K562 (cell line): ENCODE results near the gene ZNF628. TPM values are rescaled to one million over a fixed set of nuclear protein-coding genes. Genes with fewer than 3 reads are reported as not detected.

Source experiments
- ADNP ChIP-seq: fragments of 200-800 bp; sonication (Bioruptor generic); IDR thresholded peaks from 2 replicates; pipeline ENCODE4 v1.6.1; 2016; ENCODE audit warnings: missing genetic modification characterization, missing compliant biosample characterization
- ELF1 ChIP-seq: fragments of 200-800 bp; sonication (Bioruptor generic); IDR thresholded peaks from 2 replicates; pipeline ENCODE4 v1.6.1; 2016; ENCODE audit warnings: missing genetic modification characterization, missing compliant biosample characterization
- FOXP1 ChIP-seq: sonication (generic); formaldehyde crosslinking; IDR thresholded peaks from 2 replicates; pipeline ENCODE4 v1.8.0; 2022; ENCODE audit warnings: mild to moderate bottlenecking, missing genetic modification reagents
- GATAD2A ChIP-seq: fragments of 450-650 bp; IDR thresholded peaks from 2 replicates; pipeline ENCODE4 v1.6.1; 2017
- ILF3 ChIP-seq: fragments of 450-650 bp; IDR thresholded peaks from 2 replicates; pipeline ENCODE4 v1.6.1; 2018; ENCODE audit warnings: antibody characterized with exemption, mild to moderate bottlenecking, moderate library complexity, borderline replicate concordance
- KDM4B ChIP-seq, 2 experiments: fragments of 450-650 bp in 1 of 2; sonication (generic) in 1 of 2; IDR thresholded peaks; 2 replicates each; pipeline ENCODE4 v1.6.1; 2016 to 2017; ENCODE audit warnings: borderline replicate concordance in 2 of 2, antibody characterized with exemption in 1 of 2, low read depth in 1 of 2, mild to moderate bottlenecking in 1 of 2
- MYNN ChIP-seq, 2 experiments: sonication (generic); formaldehyde crosslinking in 1 of 2; IDR thresholded peaks; 2 replicates each; pipeline versions ENCODE4 v1.5.0 to v1.6.1; 2016 to 2020; ENCODE audit warnings: antibody characterized with exemption in 1 of 2, missing genetic modification reagents in 1 of 2
- NONO ChIP-seq, 2 experiments: fragments of 200-400 bp in 1 of 2; fragments of 450-650 bp in 1 of 2; formaldehyde crosslinking in 1 of 2; IDR thresholded peaks; 2 replicates each; pipeline ENCODE4 v1.6.1; 2017; ENCODE audit warnings: low read depth in 2 of 2, mild to moderate bottlenecking in 2 of 2, moderate library complexity in 2 of 2, low read length in 1 of 2
- RBFOX2 ChIP-seq: fragments of 200-400 bp; formaldehyde crosslinking; IDR thresholded peaks from 2 replicates; pipeline ENCODE4 v1.6.1; 2017; ENCODE audit warnings: low read depth, mild to moderate bottlenecking, low read length, moderate library complexity
- SIN3A ChIP-seq, 2 experiments: fragments of 150-350 bp in 1 of 2; IDR thresholded peaks; 2 replicates each; pipeline ENCODE4 v1.6.1; 2011 to 2016; ENCODE audit warnings: borderline replicate concordance in 2 of 2, low read depth in 2 of 2, low read length in 2 of 2, mild to moderate bottlenecking in 2 of 2, moderate library complexity in 2 of 2; ENCODE audit not compliant: control insufficient read depth in 1 of 2
- TRIM24 ChIP-seq, 2 experiments: fragments of 450-650 bp; IDR thresholded peaks; 2 replicates each; pipeline ENCODE4 v1.6.1; 2016
- ZNF764 ChIP-seq: fragments of 250-450 bp; sonication (Bioruptor Pico); IDR thresholded peaks from 2 replicates; pipeline ENCODE4 v1.4.0; 2020; ENCODE audit warnings: low read depth, mild to moderate bottlenecking, moderate library complexity
- polyA plus RNA-seq, 8 experiments: library from polyadenylated mRNA; depleted of rRNA in 4 of 8; stranded (reverse) in 5 of 8; unstranded in 3 of 8; fragments of >200 nt; fragmentation: Nextera tagmentation in 2 of 8; fragmentation: Illumina TruSeq in 1 of 8; extraction: Ambion mirVana in 2 of 8; extraction: Trizol in 1 of 8; gene quantifications; 2 replicates each; pipeline versions ENCODE4 v1.2.1 to v1.2.3, GENCODE V29; 2011 to 2014; ENCODE audit warnings: inconsistent platforms in 1 of 8, missing spikeins in 1 of 8
- total RNA-seq, 7 experiments: library from RNA; depleted of rRNA in 6 of 7; stranded (reverse); fragments of >200 nt in 6 of 7; fragmentation: Illumina TruSeq in 2 of 7; extraction: Trizol in 2 of 7; gene quantifications; 2 replicates each; pipeline versions ENCODE4 v1.2.1 to v1.2.3, GENCODE V29; 2011 to 2021; ENCODE audit warnings: low replicate concordance in 1 of 7

ZNF628 gene
- total and polyA plus RNA-seq, 9 of the 15 experiments (the other 6 are each of a cell fraction or from before 2014, with no cell fraction given) = 0.13 to 13.6 (median 2.2) TPM; not detected in 3

GRCh38 chr19:55452749-55453346 is 23.6 kb upstream of the ZNF628 start (continued):
- peak; percentile 57; the same call in 1 of the 2 replicates for TF ChIP-seq MYNN (IDR thresholded peaks at IDR 0.05)
- TF ChIP-seq MYNN (CRISPR knock-in tag; IDR thresholded peaks at IDR 0.05) = no peak
- no peak for TF ChIP-seq ILF3
- TF ChIP-seq TRIM24 (IDR thresholded peaks at IDR 0.05) = no peak
- no peak for TF ChIP-seq SIN3A (IDR thresholded peaks at IDR 0.05; ENCODE audit: borderline replicate concordance in 2 of 2, control insufficient read depth in 1 of 2, low read depth in 2 of 2, low read length in 2 of 2)
- TF ChIP-seq NONO (IDR thresholded peaks at IDR 0.05; ENCODE audit: low read depth in 2 of 2, low read length in 1 of 2) = peak in 1 of 2 experiments; percentile 98; a peak in 2 of 4 replicates
- no peak for TF ChIP-seq ADNP (tag)
- no peak for TF ChIP-seq FOXP1
- TF ChIP-seq ZNF764 = no peak
- no peak for TF ChIP-seq GATAD2A
- TF ChIP-seq ELF1 (tag) = peak; percentile 92
- TF ChIP-seq RBFOX2 = peak; percentile 44
- no peak for TF ChIP-seq KDM4B (IDR thresholded peaks at IDR 0.05; ENCODE audit: borderline replicate concordance in 2 of 2, low read depth in 1 of 2)
- TF ChIP-seq, all 486 proteins: peak for 58
